Amniotic stem cell (primary cell): ENCODE measurements around the gene CD36.
"Not testable (repeated sequence)": the region's sequence is repeated elsewhere in the genome, so short reads cannot be mapped to it uniquely, and the experiment has no call there.

Experiments
- DNase-seq: peaks from one replicate; lab custom pipeline; 2025; lab: John Stamatoyannopoulos, UW

CD36 gene

DNA sequence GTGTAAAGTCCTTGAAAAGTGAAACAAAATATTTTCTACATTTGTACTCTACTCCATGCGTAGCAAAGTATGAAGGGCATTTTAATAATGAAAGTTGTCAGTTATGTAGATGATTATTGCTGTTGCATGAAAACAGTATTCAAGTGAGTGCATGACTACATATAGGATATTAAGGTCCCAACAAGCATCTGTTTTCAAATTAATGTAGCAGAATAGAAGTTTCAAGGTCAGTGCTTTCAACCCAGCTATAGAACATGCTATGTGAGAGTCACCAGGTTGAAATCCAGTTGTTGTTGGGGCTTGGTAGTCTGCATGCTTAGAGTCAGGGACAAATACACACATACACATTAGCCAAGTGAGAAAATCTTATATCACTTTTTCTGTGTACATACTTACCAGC lies 14.8 kb downstream of the CD36 start:
- DNase-seq, result no peak

GRCh38 chr7:80654887-80655340 lies 16.5 kb downstream of the CD36 start:
- DNase-seq, result no peak

DNA sequence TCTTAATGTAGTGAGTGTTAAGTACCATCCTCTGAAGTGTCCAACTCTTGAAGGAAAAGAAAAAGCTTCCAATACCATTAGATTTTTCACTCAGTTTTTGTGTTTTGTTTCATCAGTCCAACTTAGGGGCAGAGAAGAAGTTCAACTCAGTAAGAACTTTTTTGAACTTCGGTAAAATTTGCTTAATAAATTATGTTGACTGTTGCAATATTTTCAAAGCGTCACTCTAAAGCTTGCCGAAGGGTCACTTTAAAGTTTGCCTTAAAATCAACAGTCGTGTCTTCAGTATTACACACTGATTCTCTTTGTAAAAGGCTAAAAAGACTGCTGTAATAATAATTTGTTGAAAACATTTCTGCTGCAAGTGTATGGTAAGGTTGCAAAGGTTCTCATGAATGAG lies 17.6 kb downstream of the CD36 start:
- no peak for DNase-seq

GRCh38 chr7:80659120-80660055 lies 20.9 kb downstream of the CD36 start:
- DNase-seq, result peak; percentile 2

- no peak for DNase-seq
Measured at GRCh38 chr7:80660939-80661338, 22.5 kb downstream of the CD36 start.

DNA sequence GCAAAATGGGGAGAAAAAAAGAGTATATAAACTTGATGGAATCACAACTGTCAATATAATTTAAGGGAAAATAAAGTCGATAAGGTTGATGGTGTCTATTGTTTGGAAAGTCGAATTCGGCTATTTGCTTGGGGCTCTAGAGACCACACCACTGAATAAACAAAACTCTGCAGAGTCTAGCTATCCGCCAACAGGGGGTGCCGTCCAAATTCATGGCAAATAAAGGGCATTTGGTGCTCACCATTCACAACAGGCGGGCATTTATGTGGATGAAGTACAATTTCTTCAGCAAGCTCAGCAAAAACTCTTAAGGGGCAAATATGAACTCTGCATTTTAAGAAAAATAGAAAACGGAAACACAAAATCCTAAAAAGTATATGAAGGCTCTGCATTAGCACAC lies 23.3 kb downstream of the CD36 start:
- no peak for DNase-seq

DNA sequence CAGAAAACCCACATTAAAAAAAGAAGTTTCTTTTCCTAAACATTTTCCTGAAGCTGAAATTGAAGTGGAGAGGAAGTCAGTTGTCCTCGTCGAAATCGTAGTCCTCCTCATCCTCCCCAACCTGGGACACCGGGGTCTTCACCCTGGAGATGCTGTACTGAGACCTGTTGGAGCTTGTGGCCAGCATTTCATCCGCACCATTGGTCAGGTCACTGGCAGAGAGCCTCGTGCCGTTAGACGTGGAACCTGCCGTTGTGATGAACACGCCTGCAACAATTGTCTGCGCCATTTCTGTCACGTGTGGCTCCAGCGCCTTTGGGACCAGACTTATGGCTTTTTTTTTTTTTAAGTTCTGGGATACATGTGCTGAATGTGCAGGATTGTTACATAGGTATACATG lies 23.8 kb downstream of the CD36 start:
- no peak for DNase-seq

- no peak for DNase-seq
Measured at GRCh38 chr7:80665526-80665925, 27.1 kb downstream of the CD36 start.

GRCh38 chr7:80666376-80666775 lies 27.9 kb downstream of the CD36 start:
- DNase-seq, result no peak

DNA sequence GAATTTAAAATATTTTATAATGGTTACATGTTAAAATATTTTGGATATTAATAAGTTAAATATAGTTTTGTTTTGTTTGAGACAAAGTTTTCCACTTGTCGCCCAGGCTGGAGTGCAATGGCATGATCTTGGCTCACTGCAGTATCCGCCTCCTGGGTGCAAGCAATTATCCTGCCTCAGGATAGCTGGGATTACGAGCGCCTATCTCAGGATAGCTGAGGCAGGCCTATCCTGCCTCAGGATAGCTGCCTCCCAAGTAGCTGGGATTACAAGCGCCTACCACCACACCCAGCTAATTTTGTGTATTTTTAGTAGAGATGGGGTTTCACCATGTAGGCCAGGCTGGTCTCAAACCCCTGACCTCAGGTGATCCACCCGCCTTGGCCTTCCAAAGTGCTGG lies 30.9 kb downstream of the CD36 start:
- DNase-seq, result not testable (repeated sequence)

GRCh38 chr7:80671744-80672143 lies 33.3 kb downstream of the CD36 start:
- DNase-seq, result no peak

GRCh38 chr7:80675090-80675489 lies 36.6 kb downstream of the CD36 start:
- DNase-seq, result no peak

- no peak for DNase-seq
Measured at GRCh38 chr7:80676404-80676803, 38.0 kb downstream of the CD36 start.

DNA sequence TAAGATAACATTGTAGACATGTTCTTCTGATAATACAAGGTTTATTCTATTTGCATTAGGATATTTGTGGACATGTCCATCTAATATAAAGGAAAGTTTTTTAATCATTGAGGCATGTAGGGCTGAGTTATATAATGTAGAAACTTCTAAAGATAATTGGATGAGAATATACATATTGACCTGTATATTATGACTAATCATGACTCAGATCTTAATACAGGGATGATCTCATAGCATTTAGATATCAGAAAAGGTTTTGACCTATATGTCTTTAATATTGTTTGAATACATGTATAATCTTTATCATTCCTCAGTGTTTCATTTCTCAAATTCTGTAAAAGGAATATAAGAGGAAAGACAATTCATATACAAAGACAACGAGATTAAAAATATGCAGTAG lies 39.2 kb downstream of the CD36 start:
- DNase-seq, result no peak

DNA sequence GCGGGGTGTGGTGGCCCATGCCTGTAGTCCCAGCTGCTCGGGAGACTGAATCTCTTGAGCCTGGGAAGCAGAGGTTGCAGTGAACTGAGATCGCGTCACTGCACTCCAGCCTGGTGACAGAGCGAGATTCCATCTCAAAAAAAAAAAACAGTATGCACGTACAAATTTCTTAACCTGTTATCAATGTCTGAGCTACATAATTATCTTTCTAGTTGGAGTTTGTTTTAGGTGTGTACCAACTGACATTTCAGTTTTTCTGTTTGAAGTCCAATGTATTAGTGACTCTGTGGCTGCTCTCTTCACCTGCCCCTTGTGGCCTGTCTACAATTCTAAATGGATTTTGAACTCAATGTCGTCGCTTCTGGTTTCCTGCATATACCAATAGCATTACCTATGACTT lies 40.3 kb downstream of the CD36 start:
- no peak for DNase-seq

DNA sequence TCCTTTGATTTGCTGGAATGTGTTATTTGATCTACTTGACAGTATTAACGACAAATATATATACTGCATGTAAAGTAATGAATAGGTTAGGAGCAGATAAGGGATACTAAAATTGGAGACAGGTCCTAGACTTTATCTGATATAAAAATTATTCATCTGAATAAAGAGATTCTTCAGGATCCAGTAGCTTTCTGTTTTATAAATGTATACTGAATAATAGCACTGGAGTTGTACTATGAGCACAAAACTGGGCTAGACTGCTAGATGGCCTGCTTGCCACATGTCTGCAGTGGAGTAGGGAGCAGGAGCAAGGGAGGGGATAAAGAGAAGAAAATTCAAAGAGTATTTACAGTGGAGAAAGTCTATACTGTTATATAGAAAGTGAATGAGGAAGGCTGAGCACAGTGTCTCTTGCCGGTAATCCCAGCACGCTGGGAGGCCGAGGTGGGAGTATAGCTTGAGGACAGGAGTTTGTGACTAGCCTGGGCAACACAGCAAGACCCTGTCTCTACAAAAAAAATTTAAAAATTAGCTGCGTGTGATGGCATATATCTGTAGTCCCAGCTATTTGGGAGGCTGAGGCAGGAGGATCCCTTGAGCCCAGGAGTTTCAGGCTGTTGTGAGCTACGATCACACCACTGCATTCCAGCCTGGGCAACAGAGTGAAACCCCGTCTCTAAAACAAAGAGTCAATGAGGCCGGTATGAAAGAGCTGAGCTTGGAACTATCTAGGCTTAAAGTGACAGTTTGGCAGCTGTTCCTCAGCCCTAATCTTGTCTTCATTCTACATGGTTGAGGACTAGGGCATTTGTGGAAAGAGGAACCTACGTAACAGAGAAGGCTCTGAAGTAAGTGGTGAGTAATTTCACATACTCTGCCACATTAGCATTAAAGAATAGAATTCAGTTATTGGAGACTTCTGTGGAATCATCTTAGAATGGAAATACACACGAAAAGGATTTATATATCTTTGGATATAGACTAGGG lies 41.8 kb downstream of the CD36 start:
- DNase-seq, result no peak

GRCh38 chr7:80681272-80681885 lies 42.9 kb downstream of the CD36 start:
- peak; percentile 4 for DNase-seq

DNA sequence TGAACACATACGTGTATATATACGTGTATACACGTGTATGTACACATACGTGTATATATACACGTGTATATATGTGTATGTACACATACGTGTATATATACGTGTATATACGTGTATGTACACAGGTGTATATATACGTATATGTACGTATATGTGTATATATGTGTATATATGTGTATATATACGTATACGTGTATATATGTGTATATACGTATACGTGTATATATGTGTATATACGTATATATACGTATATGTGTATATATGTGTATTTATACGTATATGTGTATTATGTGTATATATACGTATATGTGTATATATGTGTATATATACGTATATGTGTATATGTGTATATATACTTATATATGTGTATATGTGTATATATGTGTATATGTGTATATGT lies 44.3 kb downstream of the CD36 start:
- no peak for DNase-seq

DNA sequence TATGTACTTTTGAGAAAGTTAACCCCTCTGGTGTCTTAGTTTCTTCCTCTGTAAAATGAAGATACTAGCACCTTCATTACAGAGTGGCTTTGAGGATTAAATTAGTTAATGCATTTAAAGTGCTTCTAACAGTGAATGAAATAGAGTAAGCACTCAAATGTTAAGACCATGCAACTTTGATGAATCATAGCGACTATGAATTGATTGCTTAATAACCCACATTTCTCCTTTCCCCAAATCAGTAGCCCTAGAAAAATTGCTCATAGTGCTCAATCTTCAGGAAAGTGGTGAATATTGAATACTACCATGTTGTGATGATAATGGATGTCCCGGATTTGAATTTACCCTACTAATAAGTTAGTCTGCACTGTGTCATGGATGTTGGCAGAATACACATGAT lies 48.1 kb downstream of the CD36 start:
- DNase-seq, result no peak

DNA sequence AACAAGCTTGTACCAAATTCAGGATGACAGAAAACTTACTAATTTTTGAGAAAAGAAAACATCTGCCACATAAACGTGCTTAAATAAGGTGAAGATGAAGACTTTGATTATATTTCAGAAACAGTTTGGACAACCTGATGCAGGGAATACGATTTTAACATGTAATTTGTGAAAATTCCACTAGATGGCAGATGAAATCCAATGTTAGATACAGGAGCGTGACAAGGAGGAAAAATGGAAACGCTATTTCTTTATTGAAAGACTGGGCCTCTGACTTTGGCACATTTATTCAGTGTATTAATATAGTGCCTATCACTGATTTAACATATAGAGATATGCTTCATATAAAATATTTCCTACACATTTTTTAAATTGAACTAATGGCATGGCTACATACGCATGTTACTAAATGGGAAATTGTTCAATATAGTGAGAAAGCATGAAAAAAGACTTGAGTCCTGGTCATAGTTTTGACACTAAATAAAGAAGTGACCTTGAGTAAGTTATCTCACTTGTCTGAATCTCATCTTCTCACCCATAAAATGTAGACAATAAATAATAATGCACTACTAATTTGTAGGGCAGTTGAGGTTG lies 60.7 kb downstream of the CD36 start:
- DNase-seq, result peak; percentile 20

DNA sequence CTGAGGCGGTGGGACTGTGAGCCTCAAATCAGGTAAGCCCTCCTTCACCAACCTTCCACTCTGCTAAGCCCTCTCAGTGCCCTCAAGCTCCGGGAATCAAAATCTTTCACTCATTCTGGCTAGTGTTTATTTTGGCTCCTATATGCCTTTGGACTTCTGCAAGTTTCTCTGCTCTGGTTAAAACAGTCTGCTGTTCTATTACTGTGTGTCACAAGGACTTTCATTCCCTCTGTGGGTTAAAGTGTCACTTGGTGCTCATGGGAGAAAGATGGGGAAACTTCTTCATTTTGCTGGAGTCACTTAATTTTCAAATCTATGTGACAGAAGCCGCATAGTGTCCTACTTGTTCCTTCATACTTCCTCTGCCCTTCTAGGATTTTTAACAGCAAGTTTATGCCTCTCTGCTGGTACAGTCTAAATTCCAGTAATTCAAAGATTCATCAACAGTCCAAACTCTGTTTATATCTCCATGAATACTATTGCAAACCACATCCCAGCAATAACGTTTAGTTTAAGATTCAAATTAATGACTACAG lies 61.3 kb downstream of the CD36 start:
- no peak for DNase-seq

- DNase-seq, result no peak
Measured at GRCh38 chr7:80703272-80703671, 64.8 kb downstream of the CD36 start.
